ENCODE data around the gene JCAD.
"Not testable (repeated sequence)": the region's sequence is repeated elsewhere in the genome, so short reads cannot be mapped to it uniquely, and the experiment has no call there.

The JCAD gene

DNA sequence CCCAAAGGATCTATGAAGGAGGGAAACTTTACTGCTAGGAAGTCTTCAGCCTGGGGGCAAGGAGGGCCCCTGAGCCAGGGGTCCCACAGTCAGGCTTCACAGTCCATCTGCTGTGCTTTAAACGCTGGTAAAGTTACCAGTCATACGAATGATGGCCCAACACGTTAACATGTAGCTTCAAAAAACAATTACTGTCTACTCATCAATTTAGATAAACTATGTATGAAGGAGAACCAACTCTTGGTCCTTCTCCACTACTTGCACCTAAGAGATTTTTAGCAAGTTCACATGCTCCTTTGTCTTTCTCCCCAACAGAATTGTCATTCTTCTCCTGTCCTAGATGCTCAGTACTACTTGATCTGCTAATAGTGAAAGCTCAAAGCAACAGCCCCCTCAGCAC, 16.6 kb downstream of the JCAD start:
- FAIRE-seq = no peak

DNA sequence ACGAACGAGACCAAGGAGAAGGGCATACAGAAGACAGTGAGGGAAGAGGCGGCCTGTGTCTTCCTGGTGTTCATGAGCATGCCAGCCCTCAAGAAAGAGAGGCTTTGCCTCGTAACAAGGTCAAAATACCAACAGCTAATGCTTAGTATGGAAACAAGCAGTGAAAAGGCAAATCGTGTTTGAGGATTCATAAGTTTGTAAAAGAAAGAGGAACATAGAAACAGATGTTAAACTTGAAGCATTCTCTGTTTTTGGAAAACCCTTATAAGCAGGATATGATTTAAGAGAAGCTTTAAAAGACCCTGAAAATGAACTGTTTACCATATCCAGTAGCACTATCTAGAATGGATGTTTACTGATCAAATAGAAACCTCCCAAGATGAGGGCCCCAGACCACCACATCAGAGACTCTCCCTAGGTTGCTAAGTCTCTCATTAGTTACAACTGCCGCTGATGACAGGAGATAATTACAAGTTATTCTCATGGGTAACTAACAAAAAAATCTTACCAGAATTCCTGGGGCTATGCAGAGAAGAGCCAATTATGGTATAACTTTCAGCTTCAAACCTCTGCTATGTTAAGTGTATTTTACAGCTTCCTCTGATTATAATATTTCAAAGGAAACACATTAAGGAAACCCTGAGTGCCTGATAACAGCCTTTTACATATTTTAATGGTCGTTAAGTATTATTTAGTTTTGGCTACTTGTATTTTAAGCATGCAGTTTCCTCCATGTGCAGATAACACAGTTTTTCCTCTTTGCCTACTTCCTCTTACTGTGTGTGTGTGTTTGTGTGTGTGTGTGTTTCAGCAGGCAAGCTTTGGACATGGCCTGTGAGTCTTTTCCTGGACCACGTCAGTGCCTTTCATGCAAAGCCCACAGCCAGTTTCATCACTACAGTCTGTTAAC, 17.9 kb downstream of the JCAD start:
- no peak for FAIRE-seq

DNA sequence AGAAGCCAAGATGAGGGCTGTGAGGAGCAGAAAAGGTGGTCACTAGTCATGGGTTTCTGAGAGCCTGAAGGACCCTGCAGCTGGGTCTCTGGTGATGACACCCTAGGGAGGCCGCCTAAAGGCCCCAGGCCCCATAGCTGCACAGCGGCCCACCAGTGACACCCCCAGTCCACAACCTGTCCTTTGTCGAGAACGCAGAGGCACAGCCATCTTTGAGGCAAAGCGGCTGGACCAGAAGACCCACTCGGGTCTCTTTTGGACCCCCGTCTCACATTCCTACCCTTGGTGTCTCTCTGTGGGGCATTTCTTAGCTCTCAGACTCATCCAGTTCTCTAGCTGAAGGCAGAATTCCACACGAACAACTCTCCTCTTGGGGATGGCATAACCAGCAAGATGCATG, 18.8 kb downstream of the JCAD start:
- FAIRE-seq = no peak

DNA sequence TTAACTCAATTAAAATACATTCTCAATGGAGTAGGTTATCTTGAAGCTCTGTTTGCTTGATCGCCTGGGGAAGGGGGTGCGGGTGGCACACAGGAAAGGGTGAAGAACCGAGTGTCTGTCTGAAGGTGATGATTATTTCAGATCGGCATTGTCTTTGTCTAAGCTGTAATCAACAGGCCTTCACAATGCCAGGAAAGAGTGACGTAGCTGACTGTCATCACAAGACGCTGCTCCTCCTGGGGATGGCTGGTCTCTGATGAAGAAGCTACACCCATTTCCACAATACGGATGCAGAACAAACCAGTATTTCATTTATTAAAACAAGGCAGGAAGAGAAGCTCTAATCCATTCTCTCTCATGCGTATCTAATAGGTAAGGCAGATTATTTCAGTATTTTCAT, 19.4 kb downstream of the JCAD start:
- FAIRE-seq = no peak

- FAIRE-seq = no peak
These were observed 19.8 kb downstream of the JCAD start for GRCh38 chr10:30039567-30039966.

- FAIRE-seq = no peak
These were observed 20.4 kb downstream of the JCAD start for GRCh38 chr10:30038781-30039536.

DNA sequence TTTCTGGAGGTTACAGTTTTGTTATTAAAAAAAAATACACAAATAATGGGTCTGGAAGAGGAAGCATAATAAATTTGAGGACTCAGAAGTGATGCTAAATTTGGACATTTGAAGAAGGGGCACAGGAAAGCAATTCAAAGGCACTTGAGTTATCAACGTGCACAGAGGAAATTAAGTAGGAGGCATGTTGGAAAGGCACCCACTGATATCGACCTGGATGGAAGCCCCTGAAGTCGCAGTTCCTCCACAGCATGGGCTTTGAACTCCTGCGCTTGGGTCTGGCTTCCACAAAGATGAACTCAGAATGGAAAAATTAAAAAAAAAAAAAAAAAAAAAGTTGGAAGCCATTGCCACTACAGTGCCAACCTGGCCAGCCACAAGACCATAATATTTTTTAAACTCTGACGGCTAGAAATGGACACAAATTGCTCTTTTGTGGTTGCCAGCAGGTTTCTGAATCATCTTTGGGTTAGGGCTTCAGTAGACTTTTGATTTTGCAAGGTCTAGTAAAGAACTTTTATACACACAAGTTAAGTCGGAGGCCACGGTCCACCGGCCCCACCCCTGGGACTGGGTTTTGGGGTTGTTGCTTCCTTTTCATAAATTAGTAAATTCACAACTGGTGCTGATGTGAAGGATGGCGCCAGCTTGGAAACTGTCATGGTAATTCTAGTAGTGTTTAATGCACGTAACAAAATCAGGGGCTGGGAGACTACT, 21.6 kb downstream of the JCAD start:
- no peak for FAIRE-seq

DNA sequence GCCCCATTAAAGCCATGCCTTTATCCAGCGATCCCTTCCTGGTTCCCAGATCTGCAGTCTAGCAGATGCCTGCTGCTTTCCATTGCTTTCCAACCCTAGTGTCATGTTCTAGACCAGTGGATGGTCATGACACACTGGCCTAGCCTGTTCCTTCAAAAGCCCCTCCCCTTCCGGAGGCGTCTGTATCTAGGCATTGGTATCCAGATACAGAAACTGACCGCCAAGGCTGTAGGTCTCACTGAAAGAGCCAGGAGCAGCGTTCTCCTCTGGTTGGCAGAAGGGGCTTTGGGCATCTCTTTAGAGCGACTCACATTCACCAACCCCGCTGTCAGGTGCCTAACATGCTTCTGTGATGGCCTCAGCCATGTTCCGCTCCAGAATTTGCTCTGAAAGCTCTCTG, 22.6 kb downstream of the JCAD start:
- FAIRE-seq = no peak

GRCh38 chr10:30036341-30036740, 23.0 kb downstream of the JCAD start:
- no peak for FAIRE-seq

DNA sequence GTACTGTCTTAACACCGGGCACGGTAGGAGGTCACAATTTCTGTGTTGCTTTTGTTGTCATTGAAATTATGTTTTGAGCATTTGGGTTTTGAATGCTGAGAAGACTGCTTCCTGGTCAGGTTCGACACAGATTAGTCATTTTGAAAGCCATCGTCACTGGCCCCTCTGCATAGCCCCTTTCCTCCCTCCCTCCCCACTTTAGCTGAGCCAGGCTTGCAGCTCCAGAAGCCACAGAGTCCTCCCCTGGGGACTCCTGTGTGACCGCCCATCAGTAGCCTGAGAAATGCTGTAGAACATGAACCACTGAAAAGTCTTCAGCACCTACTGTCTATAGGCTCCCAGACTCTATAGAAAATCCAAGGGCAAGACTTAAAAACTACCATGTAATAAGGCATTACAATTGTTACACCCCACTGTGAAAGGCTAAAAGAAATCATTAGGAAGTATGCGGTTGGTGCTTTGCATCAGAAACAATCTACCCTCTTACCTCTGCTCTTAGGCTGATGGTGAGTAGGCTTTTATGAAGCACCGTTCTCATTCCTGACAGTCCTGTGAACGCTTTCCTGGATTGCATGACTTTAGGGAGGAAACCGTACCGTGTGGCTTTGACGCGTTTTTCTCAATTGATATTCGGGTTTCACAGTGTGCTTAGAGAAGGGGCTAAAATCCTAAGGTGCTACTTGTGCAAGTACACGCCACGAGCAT, 24.8 kb downstream of the JCAD start:
- FAIRE-seq = no peak

DNA sequence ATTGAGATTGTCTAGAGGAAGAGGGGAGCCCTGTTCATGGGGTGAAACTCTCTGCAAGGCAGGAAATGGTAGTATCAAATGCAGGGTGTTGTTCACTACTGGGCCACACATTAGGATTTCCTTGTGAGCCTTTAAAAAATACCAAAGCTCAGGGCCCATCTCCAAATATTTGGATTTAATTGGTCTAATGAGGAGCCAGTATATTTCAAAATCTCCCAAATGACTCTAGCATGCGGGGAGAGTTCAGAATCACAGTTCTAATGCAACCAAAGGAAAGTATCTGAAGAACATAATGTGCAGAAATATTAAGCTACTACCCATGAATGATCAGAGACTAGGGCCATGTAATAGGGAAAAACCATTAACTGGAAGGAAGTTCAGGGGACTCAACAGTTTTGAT, 27.3 kb downstream of the JCAD start:
- FAIRE-seq = no peak

DNA sequence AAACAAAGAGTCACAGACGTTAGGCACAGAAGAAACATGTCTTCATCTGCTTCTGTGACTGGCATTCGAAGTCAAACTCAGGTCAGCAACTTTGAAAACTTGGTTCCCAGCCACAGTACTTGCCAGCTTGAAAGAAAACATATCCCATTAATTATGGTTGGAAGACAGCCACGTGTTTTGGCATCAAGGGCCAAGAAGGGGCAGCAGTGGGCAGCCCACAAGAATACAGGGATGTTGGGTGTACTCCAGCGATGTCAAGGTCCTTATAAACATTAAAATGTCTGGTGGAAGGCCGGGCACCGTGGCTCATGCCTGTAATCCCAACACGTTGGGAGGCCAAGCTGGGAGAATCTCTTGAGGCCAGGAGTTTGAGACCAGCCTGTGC, 29.5 kb downstream of the JCAD start:
- FAIRE-seq = no peak

DNA sequence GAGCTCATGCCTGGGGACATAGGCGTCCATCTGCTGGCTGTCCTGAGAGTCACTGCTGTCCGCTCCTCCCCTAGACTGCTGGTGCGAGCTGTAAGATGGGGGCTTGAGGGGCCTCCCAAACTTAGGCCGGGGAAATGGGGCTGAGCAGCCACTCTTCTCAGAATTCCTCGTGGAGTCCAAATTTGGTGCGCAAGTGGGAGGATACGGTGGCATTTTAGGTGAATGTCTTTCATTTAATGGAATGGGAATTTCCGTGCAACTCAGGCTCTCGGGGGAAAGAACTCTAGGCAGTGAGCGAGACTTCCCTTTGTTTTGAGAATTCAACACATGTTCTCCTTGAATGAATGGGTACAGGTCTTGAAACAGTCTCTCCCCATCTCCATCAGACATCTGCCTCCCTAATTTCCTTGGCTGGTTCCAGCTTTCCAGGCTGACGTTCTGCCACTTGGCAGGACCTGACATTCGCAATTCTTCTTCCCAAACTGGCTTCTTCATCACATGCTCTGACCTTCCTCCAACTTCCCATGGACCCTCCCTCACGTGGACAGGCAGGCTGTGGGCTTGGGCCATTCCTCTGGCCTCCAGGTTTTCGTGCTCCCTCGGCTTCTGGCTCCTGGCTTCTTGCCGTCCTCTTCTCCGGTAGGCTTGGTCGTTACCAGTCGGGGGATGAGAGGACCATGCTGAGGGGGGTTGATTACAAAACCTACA, 30.1 kb downstream of the JCAD start:
- FAIRE-seq = no peak

DNA sequence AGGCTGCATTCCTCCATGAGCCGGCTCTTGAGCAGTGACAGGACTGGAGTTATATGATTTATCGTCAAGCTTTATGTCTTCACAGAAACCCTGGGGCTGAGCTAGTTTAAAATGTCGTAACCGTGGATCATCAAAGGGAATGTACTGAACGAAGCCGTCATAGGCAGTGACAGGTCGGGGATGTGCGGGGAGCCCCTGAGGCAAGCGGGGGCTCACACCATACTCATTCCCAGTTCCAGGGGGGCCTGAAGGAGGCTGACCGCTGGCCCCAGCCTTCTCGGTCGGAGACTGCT, 30.7 kb downstream of the JCAD start:
- FAIRE-seq = no peak

GRCh38 chr10:30028006-30028737, 31.2 kb downstream of the JCAD start:
- FAIRE-seq = no peak

DNA sequence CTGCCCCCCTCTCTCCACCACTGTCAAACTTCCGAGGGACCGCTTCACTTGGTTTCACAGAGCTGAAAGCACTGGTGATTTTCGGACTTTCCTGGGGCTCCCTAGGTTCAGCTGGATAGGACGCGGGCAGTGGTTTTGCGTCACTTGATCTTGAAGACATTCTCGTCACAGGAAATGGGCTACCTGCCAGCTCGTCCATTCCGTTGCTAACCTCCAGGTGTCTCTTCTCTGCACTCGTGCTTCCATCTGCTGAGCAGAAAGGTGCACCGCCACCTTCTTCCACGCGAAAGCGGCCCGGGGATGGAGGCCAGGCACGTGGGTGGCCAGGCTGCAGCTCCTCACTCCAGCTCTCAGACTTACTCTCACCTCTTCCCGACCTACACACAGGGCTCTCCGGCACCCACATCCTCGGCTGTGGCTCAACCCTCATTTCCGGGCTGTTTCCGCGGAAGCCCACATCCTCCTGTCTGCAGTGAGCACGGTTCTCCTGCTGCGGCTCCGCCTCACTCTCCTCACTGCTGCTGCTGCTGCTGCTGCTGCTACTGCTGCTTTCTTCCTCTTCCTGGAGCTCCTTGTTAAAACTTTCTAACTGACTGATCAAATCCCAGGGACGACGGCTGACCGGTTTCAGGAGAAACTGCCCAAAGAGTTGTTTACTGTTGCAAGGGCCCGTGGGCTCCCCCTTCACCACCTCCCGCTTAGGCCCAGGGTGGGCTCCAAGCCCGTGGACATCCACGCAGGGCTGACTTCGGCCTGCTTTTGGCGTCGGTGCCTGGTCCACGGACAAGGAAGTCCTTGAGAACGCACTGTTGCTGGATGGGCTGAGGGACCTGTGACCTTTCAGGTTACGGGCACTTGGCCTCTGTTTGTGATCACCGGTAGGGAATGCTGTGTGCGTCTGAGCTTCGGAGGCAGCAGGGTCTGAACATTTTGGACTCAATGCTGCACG, 32.1 kb downstream of the JCAD start:
- no peak for FAIRE-seq

DNA sequence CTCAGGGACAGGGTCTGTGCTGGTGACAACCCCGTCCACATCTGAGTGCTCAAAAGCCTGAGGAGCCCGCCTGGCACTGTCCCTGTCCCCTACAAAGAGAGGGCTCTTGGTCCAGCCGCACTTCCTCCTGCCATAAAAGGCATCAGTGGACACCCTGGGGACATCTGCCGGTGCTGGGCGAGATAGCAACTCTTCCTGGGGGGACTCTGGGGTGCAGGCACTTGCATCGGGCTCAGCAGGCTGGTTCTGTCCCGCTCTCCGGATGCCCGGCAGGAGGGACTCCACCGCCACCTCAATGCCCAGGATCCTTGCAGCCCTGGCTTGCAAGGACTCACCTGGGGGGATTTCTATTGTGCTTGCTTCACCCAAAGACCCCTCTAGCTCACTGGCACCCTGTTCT, 32.8 kb downstream of the JCAD start:
- no peak for FAIRE-seq

DNA sequence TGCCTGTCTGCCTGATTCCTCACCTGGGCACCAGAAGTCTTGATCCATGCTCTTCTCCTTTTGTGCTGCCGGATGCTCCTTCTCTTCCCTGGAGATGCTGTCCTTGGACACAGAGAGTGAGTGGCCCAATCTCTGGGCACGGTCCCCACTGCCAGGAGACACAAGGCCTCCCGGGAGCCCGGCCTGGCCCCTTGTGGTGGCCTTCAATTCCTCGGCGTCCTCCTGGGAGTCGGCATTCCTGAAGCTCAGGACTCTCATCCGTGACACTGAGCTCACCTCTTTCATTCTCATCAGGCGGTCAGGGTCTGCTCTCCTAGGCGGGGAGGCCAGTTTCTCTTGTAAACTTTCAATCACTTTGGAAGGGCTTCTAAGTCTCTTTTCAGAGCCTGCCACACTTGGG, 33.3 kb downstream of the JCAD start:
- no peak for FAIRE-seq

- not testable (repeated sequence) for FAIRE-seq
These were observed 34.0 kb downstream of the JCAD start for GRCh38 chr10:30025428-30025827.

- no peak for FAIRE-seq
These were observed 36.8 kb downstream of the JCAD start for GRCh38 chr10:30022590-30022989.

GRCh38 chr10:30019468-30019867, 39.9 kb downstream of the JCAD start:
- no peak for FAIRE-seq

All from TTC549 (cell line).